DOHH2 (cell line): Measurements from ENCODE around the gene FBXW4.

Experiments used
- H3F3A ChIP-seq: fragments of 200-600 bp; sonication (generic), shearing (Covaris generic); 2 replicates; pipeline ENCODE4 v1.6.0; 2016; ENCODE audit warnings: antibody characterized with exemption, mild to moderate bottlenecking; ENCODE audit not compliant: control insufficient read depth, insufficient read depth
- H3K27ac ChIP-seq: fragments of 200-600 bp; sonication (generic); 2 replicates; pipeline ENCODE4 v1.5.1; 2014; ENCODE audit warnings: low read depth, mild to moderate bottlenecking, low read length, moderate library complexity
- H3K27me3 ChIP-seq: fragments of 200-600 bp; sonication (generic); 2 replicates; pipeline ENCODE4 v1.6.1; 2014; ENCODE audit warnings: mild to moderate bottlenecking, low read length, mixed read lengths; ENCODE audit not compliant: control insufficient read depth
- H3K36me3 ChIP-seq: fragments of 200-600 bp; sonication (generic); 2 replicates; pipeline ENCODE4 v1.6.1; 2014; ENCODE audit warnings: mild to moderate bottlenecking, low read length, moderate library complexity, mixed read lengths; ENCODE audit not compliant: control insufficient read depth
- H3K4me1 ChIP-seq: fragments of 200-600 bp; sonication (generic); 2 replicates; pipeline ENCODE4 v1.6.1; 2014; ENCODE audit warnings: mild to moderate bottlenecking, low read length, mixed read lengths; ENCODE audit not compliant: control insufficient read depth
- H3K4me2 ChIP-seq: fragments of 200-600 bp; sonication (generic); 2 replicates; pipeline ENCODE4 v1.6.0; 2014; ENCODE audit warnings: mild to moderate bottlenecking, low read length, moderate library complexity
- H3K4me3 ChIP-seq: fragments of 200-600 bp; sonication (generic); 2 replicates; pipeline ENCODE4 v1.5.1; 2014; ENCODE audit warnings: mild to moderate bottlenecking, low read length, mixed read lengths
- H3K79me2 ChIP-seq: fragments of 200-600 bp; sonication (generic); 2 replicates; pipeline ENCODE4 v1.6.1; 2014; ENCODE audit warnings: mild to moderate bottlenecking, low read length, mixed read lengths; ENCODE audit not compliant: control insufficient read depth
- H3K9me2 ChIP-seq: fragments of 200-600 bp; sonication (generic); replicated peaks from 2 replicates; pipeline ENCODE4 v1.6.1; 2014; ENCODE audit warnings: mild to moderate bottlenecking, low read length, mixed read lengths; ENCODE audit not compliant: control insufficient read depth
- H3K9me3 ChIP-seq: fragments of 200-600 bp; sonication (generic); 2 replicates; pipeline ENCODE4 v1.6.1; 2014; ENCODE audit warnings: antibody characterized with exemption, low read length, mixed read lengths; ENCODE audit not compliant: control insufficient read depth, insufficient read depth
- H4K20me1 ChIP-seq: fragments of 200-600 bp; sonication (generic); 2 replicates; pipeline ENCODE4 v1.6.0; 2014; ENCODE audit warnings: low read depth, mild to moderate bottlenecking, antibody characterized with exemption, low read length, moderate library complexity; ENCODE audit not compliant: control insufficient read depth, insufficient read depth
- EZH2phosphoT487 ChIP-seq: fragments of 200-600 bp; sonication (generic); IDR thresholded peaks from 2 replicates; pipeline ENCODE4 v1.6.1; 2017; ENCODE audit warnings: borderline replicate concordance, mild to moderate bottlenecking, antibody characterized with exemption, low read length, moderate library complexity, mixed read lengths
- TF ChIP-seq, protein P1 (sequence below): fragments of 200-600 bp; sonication (generic); IDR thresholded peaks from one replicate; pipeline ENCODE4 v1.5.1; 2014; ENCODE audit warnings: antibody characterized with exemption, mild to moderate bottlenecking, low read depth, low read length; ENCODE audit not compliant: poor library complexity, severe bottlenecking

Gene FBXW4

GRCh38 chr10:101612086-101612485, 82.9 kb downstream of the FBXW4 start:
- Histone ChIP-seq H4K20me1 (no peaks in the 10 kb centered on the region), H3K27ac (no peak overlapping the region), H3K9me3 (no peaks in the 10 kb centered on the region), H3K4me1 (peaks cover 7% of the 10 kb centered on the region), H3F3A (peaks cover 1% of the 10 kb centered on the region; the same call in 1 of the 2 replicates), H3K9me2 (no peaks in the 10 kb centered on the region), H3K36me3 (peaks cover 52% of the 10 kb centered on the region), H3K79me2 (no peaks in the 10 kb centered on the region), H3K4me3 (no peak overlapping the region), H3K4me2 (no peak overlapping the region), H3K27me3 (no peaks in the 10 kb centered on the region)
- TF ChIP-seq, protein P1, sequence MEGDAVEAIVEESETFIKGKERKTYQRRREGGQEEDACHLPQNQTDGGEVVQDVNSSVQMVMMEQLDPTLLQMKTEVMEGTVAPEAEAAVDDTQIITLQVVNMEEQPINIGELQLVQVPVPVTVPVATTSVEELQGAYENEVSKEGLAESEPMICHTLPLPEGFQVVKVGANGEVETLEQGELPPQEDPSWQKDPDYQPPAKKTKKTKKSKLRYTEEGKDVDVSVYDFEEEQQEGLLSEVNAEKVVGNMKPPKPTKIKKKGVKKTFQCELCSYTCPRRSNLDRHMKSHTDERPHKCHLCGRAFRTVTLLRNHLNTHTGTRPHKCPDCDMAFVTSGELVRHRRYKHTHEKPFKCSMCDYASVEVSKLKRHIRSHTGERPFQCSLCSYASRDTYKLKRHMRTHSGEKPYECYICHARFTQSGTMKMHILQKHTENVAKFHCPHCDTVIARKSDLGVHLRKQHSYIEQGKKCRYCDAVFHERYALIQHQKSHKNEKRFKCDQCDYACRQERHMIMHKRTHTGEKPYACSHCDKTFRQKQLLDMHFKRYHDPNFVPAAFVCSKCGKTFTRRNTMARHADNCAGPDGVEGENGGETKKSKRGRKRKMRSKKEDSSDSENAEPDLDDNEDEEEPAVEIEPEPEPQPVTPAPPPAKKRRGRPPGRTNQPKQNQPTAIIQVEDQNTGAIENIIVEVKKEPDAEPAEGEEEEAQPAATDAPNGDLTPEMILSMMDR = no peak
- no peak for TF ChIP-seq EZH2phosphoT487

DNA sequence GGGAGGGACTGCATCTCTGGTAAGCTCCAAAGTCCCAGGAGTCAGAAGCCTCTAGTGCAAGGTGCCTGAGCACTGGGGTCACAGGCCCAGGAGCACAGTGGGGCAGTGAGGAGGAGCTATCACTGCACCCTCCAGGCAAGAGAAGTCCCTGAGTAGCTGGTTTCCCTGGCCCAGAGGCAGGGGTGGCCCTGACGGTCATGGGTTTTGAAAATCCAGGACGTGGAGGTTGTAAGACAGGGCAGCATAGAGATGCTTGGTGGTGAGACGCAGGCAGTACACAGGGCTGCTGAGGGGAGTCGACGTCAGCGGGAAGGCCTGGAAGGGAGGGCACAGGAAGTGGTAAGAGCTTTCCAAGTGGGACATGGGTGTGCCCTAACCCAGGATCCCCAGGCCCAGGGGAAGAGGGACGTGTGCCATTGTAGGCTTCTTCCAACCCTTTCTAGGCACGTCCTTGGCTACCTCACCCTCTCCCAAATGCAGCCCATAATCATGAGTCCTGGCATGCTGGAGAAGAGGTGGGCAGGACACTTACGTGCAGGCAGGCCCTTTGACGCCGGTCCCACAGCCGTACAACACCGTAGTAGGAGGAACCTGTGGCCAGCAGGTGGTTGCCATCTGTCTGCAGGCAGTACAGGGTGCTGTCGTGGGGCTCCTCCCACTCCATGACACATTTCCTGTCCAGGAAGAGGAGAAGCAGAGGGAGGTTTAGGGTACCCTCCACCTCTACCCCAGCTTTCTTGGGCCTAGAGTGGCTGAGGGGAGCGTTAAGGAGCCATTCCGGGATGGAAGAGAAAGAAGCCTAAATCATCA, 83.7 kb downstream of the FBXW4 start:
- TF ChIP-seq, protein P1 = no peak
- no peak for TF ChIP-seq EZH2phosphoT487
- H3F3A ChIP-seq = no peaks in the 10 kb centered on the region
- H3K79me2 ChIP-seq = no peaks in the 10 kb centered on the region
- H3K36me3 ChIP-seq = peaks cover 44% of the 10 kb centered on the region
- H3K27ac ChIP-seq = no peak overlapping the region
- no peak overlapping the region for H3K4me3 ChIP-seq
- H3K9me2 ChIP-seq = no peaks in the 10 kb centered on the region
- H4K20me1 ChIP-seq = no peaks in the 10 kb centered on the region
- no peaks in the 10 kb centered on the region for H3K27me3 ChIP-seq
- no peak overlapping the region for H3K4me2 ChIP-seq
- no peaks in the 10 kb centered on the region for H3K9me3 ChIP-seq
- no peaks in the 10 kb centered on the region; the same call in 1 of the 2 replicates for H3K4me1 ChIP-seq

GRCh38 chr10:101609481-101609880, 85.5 kb downstream of the FBXW4 start:
- Histone ChIP-seq H3K9me3 (no peaks in the 10 kb centered on the region), H4K20me1 (no peaks in the 10 kb centered on the region), H3F3A (0 out of 2 replicates have a peak, but pooled peaks cover 3% of the 10 kb centered on the region), H3K4me1 (no peaks in the 10 kb centered on the region), H3K27me3 (no peaks in the 10 kb centered on the region), H3K9me2 (no peaks in the 10 kb centered on the region), H3K4me2 (no peak overlapping the region), H3K79me2 (no peaks in the 10 kb centered on the region), H3K36me3 (peaks cover 39% of the 10 kb centered on the region), H3K4me3 (no peak overlapping the region), H3K27ac (no peak overlapping the region)
- TF ChIP-seq, protein P1 = no peak
- TF ChIP-seq EZH2phosphoT487 = no peak
